Immature natural killer cell (primary cell): ENCODE results near the gene OR4D5. TPM values are rescaled to one million over a fixed set of nuclear protein-coding genes. Genes with fewer than 3 reads are reported as not detected.

Source experiments
- DNase-seq, 3 donors: peaks; one replicate each; pipeline ENCODE4 v3.0.0; 2022; ENCODE audit warnings: mixed read lengths in 1 of 3
- H3K27ac Mint-ChIP-seq, 6 donors: one replicate each; pipeline ENCODE4 v1.8.0; 2020; ENCODE audit warnings: mixed read lengths in 6 of 6, mild to moderate bottlenecking in 5 of 6, inconsistent platforms in 4 of 6, moderate library complexity in 3 of 6
- H3K27me3 Mint-ChIP-seq, 3 donors: one replicate each; pipeline ENCODE4 v1.8.0; 2020 to 2021; ENCODE audit warnings: low read depth in 3 of 3, mild to moderate bottlenecking in 3 of 3, mixed read lengths in 3 of 3, moderate library complexity in 3 of 3, inconsistent platforms in 1 of 3
- H3K36me3 Mint-ChIP-seq, 3 donors: one replicate each; pipeline ENCODE4 v1.8.0; 2020; ENCODE audit warnings: mixed read lengths in 3 of 3, inconsistent platforms in 2 of 3, mild to moderate bottlenecking in 2 of 3
- H3K4me1 Mint-ChIP-seq, 2 donors: one replicate each; pipeline ENCODE4 v1.8.0; 2020; ENCODE audit warnings: inconsistent platforms in 2 of 2, mild to moderate bottlenecking in 2 of 2, mixed read lengths in 2 of 2, moderate library complexity in 1 of 2
- H3K4me3 Mint-ChIP-seq, 5 donors: one replicate each; pipeline ENCODE4 v1.8.0; 2020; ENCODE audit warnings: mild to moderate bottlenecking in 5 of 5, mixed read lengths in 5 of 5, inconsistent platforms in 3 of 5, moderate library complexity in 3 of 5
- H3K9me3 Mint-ChIP-seq, 6 donors: one replicate each; pipeline ENCODE4 v1.8.0; 2020; ENCODE audit warnings: mild to moderate bottlenecking in 6 of 6, mixed read lengths in 6 of 6, inconsistent platforms in 4 of 6, moderate library complexity in 3 of 6
- polyA plus RNA-seq, 3 donors: library from polyadenylated mRNA; unstranded; fragments of 300-500 nt; fragmentation: Illumina TruSeq; gene quantifications; one replicate each; pipeline ENCODE4 v1.2.3, GENCODE V29; 2021

Gene OR4D5
- polyA plus RNA-seq, 3 donors from 2014 or later, result not detected

GRCh38 chr11:123976770-123977560, 37.5 kb downstream of the OR4D5 start:
- H3K9me3 Mint-ChIP-seq, result peaks cover 0 to 5% (median 0%) of the 10 kb centered on the region in 6 donors
- no peaks in the 10 kb centered on the region for H3K4me1 Mint-ChIP-seq
- H3K27ac Mint-ChIP-seq, result no peak overlapping the region
- H3K36me3 Mint-ChIP-seq, result no peaks in the 10 kb centered on the region
- no peak for DNase-seq
- no peak overlapping the region for H3K4me3 Mint-ChIP-seq
- peaks cover 3 to 4% (median 4%) of the 10 kb centered on the region in 3 donors for H3K27me3 Mint-ChIP-seq

- H3K4me3 Mint-ChIP-seq, result no peak within 1 kb of the TSS
- H3K27me3 Mint-ChIP-seq, result peaks cover 3 to 4% (median 4%) of the 10 kb centered on the region in 3 donors
- no peaks in the 10 kb centered on the region for H3K36me3 Mint-ChIP-seq
- no peaks in the 10 kb centered on the region for H3K4me1 Mint-ChIP-seq
- no peak within 1 kb of the TSS for H3K27ac Mint-ChIP-seq
- peaks cover 0 to 14% (median under 1%) of the 10 kb centered on the region in 6 donors for H3K9me3 Mint-ChIP-seq
- DNase-seq, result no peak
These were observed 38.4 kb downstream of the OR4D5 start, which contains the start of gene OR10S1 for GRCh38 chr11:123977731-123978347. TSS of gene OR10S1 (minus strand) at chr11:123977781. CDS start at chr11:123977664, 117 bp downstream.

GRCh38 chr11:123979311-123979710, 39.9 kb downstream of the OR4D5 start:
- Mint-ChIP-seq H3K4me1 (no peaks in the 10 kb centered on the region), H3K4me3 (no peak overlapping the region), H3K36me3 (no peaks in the 10 kb centered on the region), H3K9me3 (peaks cover 0 to 14% (median 2%) of the 10 kb centered on the region in 6 donors), H3K27me3 (peaks cover 1 to 4% (median 4%) of the 10 kb centered on the region in 3 donors), H3K27ac (no peak overlapping the region)
- DNase-seq, result no peak

Other genes starting within 250 kb of the OR4D5 start
- 1 to 10 TPM in 2 of 3 donors, not detected in 1; 3.2 to 7.1 TPM for gene ZNF202, start 198.0 kb upstream of the OR4D5 start, polyA plus RNA-seq
- not detected for gene OR6X1, start 185.1 kb upstream of the OR4D5 start, polyA plus RNA-seq
- gene OR6M1, start 133.3 kb upstream of the OR4D5 start, polyA plus RNA-seq, result not detected
- gene TMEM225, start 53.9 kb upstream of the OR4D5 start, polyA plus RNA-seq, result not detected
- not detected for gene OR8D4, start 37.5 kb upstream of the OR4D5 start, polyA plus RNA-seq
- not detected for gene OR6T1, start 4.2 kb downstream of the OR4D5 start, polyA plus RNA-seq
- not detected for gene OR10S1, start 38.2 kb downstream of the OR4D5 start, polyA plus RNA-seq
- gene OR10G6, start 55.5 kb downstream of the OR4D5 start, polyA plus RNA-seq, result not detected
- gene OR10G4, start 73.4 kb downstream of the OR4D5 start, polyA plus RNA-seq, result not detected
- not detected for gene OR10G9, start 83.4 kb downstream of the OR4D5 start, polyA plus RNA-seq
- gene OR10G8, start 87.2 kb downstream of the OR4D5 start, polyA plus RNA-seq, result not detected
- gene OR10G7, start 101.7 kb downstream of the OR4D5 start, polyA plus RNA-seq, result not detected
- gene VWA5A, start 175.8 kb downstream of the OR4D5 start, polyA plus RNA-seq, result 10 to 100 TPM; 11.2 to 12.9 (median 12.8) TPM
- not detected for gene OR10D3, start 243.7 kb downstream of the OR4D5 start, polyA plus RNA-seq